DMS153 (cell line): ENCODE results near the gene SHKBP1.
"Not testable (repeated sequence)": the region's sequence is repeated elsewhere in the genome, so short reads cannot be mapped to it uniquely, and the experiment has no call there.

Experiments used
- DNase-seq: peaks from one replicate; lab custom pipeline; 2025; lab: John Stamatoyannopoulos, UW

Gene SHKBP1

DNA sequence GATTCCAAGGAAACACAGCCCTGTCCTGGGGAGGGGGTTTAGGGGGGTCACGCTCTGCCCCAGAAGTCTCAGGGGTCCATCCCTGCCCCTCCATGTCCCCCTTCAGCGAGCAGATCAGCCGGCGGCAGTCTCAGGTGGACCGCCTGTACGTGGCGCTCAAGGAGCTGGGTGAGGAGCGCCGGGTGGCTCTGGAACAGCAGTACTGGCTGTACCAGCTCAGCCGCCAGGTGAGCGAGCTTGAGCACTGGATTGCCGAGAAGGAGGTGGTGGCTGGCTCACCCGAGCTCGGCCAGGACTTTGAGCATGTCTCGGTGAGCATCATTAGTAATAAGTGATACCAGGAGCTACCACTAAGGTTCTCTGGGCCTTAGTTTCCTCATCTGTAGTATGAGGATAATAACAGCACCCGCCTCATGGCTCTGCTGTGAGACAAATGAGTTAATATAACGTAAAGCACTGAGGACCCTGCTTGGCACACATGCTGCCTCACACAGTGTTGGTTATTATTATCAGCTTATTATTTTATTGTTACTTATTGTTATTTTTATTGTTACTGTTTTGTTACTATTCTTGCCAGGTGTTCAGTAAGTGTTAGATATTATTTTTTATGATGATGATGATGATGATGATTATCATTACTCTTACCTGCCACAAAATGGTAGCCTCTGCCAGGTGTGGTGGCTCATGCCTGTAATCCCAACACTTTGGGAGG lies 20.5 kb upstream of the SHKBP1 start:
- no peak for DNase-seq

DNA sequence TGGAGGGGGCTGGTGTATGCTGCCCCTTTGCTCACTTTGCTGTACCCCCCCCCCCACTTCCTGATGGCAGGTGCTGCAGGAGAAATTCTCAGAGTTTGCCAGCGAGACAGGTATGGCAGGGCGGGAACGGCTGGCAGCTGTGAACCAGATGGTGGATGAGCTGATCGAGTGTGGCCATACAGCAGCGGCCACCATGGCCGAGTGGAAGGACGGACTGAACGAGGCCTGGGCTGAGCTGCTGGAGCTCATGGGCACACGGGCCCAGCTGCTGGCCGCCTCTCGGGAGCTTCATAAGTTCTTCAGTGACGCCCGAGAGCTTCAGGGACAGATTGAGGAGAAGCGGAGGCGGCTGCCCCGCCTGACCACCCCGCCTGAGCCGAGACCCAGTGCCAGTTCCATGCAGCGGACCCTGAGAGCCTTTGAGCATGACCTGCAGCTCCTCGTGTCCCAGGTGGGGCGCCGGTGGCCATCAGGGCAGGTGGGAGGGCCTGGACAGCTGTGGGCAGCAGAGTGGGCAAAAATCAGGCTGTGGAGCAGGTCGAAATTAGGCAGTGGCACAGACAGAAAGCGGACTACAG lies 19.6 kb upstream of the SHKBP1 start:
- no peak for DNase-seq

DNA sequence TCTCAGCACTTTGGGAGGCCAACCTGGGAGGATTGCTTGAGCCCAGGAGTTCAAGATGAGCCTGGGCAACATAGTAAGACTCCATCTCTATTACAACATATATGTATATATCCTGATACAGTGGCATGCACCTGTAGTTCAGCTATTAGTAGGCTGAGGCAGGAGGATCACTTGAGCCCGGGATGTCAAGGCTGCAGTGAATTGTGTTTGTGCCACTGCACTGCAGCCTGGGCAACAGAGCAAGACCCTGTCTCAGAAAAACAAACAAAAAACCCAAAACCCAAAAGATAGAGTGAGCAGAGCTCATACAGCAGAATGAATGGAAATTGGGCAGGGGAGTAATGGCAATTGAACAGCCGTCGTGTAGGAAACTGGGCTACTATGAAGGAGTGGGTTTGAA lies 17.3 kb upstream of the SHKBP1 start:
- DNase-seq = no peak

DNA sequence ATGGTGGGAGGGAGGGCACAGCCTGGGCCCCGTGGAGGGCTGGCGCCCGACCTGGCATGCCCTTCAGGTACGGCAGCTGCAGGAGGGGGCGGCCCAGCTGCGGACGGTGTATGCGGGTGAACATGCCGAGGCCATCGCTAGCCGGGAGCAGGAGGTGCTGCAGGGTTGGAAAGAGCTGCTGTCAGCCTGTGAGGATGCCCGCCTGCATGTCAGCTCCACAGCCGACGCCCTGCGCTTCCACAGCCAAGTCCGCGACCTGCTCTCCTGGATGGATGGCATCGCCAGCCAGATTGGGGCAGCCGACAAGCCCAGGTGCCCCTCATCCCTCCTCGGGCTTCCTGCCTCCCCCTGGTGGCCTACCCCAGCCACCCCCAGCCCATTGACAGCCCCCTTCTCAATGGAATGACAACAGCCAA lies 16.6 kb upstream of the SHKBP1 start:
- DNase-seq = no peak

GRCh38 chr19:40561947-40562346 lies 14.7 kb upstream of the SHKBP1 start:
- DNase-seq = no peak

- not testable (repeated sequence) for DNase-seq
Observed at GRCh38 chr19:40564535-40564934, 12.1 kb upstream of the SHKBP1 start.

DNA sequence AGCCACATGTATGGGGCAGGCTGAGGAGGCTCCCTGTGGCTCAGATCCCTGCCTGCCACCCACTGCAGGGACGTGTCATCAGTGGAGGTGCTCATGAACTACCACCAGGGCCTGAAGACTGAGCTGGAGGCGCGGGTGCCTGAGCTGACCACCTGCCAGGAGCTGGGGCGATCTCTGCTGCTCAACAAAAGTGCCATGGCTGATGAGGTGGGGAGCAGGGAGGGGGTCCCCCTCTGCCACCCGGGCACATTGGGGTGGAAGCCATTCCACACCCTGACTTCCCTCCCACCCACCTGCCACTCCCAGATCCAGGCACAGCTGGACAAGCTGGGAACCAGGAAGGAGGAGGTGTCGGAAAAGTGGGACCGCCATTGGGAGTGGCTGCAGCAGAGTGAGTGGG lies 11.3 kb upstream of the SHKBP1 start:
- no peak for DNase-seq

GRCh38 chr19:40565910-40566495 lies 10.7 kb upstream of the SHKBP1 start:
- DNase-seq = no peak

DNA sequence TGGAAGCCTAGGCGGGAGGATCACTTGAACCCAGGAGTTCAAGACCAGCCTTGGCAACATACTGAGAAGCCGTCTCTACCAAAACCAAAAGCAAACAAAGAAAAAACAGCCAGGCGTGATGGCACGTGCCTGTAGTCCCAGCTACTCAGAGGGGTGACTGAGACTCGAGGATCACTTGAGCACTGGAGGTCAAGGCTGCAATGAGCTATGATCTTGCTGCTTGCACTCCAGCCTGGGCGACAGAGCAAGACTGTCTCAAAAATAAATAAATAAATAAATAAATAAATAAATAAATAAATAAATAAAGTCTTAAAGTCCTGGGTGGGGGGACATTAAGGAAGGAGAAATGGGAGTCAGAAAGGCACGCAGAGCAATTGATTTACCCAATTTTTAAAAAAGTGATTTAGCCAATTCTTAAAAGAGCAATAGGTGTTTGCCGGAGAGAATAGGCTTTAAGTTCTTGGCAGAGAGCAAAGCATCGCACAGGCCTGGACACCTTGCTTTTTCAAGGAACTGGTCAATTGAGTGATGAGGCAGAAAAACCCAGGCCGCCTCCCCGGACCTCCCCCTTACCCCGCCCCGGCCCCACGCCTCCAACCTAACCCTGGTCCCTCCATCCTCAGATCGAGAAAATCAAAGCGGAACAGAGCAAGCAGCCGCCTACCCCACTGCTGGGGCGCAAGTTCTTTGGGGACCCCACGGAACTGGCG lies 9.5 kb upstream of the SHKBP1 start:
- no peak for DNase-seq

- DNase-seq = no peak
Observed at GRCh38 chr19:40567750-40568494, 8.8 kb upstream of the SHKBP1 start.

DNA sequence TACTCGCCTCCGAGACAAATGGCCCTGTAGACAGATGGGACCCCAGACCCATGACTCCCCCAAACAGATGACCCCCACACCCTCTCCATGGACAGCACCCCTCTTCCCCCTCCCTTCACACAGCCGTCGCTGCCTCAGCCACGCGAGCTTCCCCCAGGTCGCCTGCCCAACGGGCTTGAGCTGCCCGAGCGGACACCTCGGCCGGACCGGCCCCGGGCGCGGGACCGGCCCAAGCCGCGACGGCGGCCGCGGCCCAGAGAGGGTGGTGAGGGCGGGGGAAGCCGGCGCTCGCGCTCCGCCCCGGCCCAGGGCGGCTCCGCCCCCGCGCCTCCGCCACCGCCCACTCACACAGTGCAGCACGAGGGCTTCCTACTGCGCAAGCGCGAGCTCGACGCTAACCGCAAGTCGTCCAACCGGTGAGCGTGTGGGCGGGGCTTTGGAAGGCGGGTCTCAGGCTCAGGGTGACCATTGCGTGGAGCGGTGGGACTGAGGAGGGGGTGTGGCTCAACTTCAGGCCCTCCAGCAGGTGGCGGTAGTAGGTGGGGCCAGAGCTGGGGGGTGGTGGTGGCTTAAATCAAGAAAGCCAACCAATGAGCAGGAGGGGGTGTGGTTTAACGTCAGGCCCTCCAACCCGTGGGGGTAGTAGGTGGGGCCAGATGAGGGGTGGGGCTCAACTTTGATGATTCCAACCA lies 6.2 kb upstream of the SHKBP1 start:
- peak; percentile 99 for DNase-seq

GRCh38 chr19:40571005-40571318 lies 5.7 kb upstream of the SHKBP1 start:
- DNase-seq = no peak

DNA sequence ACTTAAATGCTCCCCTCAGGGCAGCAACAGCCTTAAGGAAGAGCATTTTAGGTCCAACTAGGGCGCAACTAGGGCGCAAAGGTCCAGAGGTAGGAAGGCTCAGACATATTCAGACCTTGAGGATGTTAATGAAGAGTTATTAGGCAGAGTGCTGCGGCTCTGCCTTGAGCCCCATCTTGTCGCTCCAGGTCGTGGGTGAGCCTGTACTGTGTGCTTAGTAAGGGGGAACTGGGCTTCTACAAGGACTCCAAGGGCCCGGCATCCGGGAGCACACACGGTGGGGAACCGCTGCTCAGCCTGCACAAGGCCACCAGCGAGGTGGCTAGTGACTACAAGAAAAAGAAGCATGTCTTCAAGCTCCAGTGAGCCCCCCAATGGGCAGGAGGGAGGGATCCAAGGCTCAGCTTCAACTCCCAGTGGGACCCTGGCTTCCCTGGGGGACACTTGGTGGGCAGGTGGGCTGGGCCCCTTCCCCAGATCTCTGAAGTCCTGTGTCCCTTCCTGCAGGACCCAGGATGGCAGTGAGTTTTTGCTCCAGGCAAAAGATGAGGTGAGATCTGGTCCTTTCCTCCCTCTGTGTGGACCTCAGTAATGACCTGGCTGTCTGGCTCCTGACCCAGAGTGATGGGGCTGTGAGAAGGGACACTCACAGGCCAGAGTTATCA lies 4.7 kb upstream of the SHKBP1 start:
- DNase-seq = no peak

DNA sequence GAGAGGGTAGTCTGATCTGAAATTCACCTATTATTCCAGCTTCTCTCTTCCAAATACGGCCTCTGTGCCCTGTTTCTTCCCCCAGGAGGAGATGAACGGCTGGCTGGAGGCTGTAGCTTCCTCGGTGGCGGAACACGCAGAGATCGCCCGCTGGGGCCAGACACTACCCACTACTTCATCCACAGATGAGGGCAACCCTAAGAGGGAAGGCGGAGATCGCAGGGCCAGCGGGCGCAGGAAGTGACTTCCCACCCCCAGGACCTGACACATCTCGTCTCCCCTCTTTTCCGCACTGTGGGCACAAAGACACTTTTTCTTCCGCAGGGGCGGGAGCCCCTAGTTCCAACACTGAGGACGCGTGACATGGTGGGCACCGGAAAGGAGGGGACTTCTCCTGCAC lies 1.3 kb upstream of the SHKBP1 start:
- no peak for DNase-seq

- DNase-seq = no peak
Observed at GRCh38 chr19:40576151-40576584, 505 bp upstream of the SHKBP1 start.

DNA sequence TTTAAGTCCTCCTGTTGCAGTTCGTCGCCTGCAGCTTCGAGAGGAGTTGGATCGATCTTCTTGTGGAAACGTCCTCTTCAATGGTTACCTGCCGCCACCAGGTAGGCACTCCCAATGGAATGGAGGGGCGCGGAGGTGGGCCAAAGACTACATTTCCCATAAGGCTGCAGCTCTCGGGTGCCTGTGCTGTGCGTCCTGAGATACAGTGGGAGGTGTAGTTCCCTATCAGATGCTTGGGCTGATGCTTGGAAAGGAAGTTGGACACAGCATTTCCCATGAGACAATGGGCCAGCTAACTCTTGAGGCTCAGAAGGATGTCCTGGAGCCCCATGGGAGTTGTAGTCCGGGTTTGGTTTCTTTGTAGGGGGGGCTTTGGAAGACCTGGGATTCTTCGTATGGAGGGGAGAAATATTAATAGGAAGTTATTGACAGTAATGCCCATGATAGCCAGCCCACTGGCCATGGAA lies 1.8 kb downstream of the SHKBP1 start:
- peak; percentile 46 for DNase-seq

DNA sequence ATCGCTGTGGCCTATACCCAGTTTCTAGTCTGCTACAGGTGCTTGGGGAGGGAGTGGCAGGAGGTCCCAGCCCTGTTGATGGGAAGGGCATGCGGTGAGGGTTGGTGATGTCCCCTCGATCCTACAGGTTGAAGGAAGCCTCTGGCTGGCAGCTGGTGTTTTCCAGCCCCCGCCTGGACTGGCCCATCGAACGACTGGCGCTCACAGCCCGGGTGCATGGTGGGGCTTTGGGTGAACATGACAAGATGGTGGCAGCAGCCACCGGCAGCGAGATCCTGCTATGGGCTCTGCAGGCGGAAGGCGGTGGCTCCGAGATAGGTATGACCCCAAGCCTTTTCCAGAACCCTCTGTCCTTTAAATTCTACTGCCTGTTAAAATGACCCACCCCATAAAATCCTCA lies 3.9 kb downstream of the SHKBP1 start:
- DNase-seq = no peak

- DNase-seq = no peak
Observed at GRCh38 chr19:40581531-40581930, 4.9 kb downstream of the SHKBP1 start.

DNA sequence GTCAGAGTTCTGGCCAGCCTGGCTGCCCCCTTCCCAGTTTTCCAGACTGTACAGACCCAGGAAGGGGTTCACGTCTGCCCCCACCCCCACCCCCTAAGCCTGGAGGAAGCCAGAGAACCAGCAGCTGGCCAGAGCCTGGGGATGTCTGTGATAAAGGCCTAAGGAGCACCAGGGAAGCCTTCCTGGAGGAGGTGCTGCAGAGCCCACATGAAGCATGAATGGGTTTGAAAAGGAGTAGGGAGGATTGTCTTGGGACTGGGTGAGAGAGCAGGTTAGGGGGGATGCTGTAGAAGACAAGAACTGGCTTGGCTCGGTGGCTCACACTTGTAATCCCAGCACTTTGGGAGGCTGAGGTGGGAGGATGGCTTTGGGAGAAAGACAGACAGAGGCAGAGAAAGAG lies 5.8 kb downstream of the SHKBP1 start:
- no peak for DNase-seq

GRCh38 chr19:40583283-40583682 lies 6.6 kb downstream of the SHKBP1 start:
- DNase-seq = no peak

GRCh38 chr19:40584007-40584406 lies 7.3 kb downstream of the SHKBP1 start:
- no peak for DNase-seq
